SH-SY5Y (cell line): Measurements from ENCODE around the gene PGS1.

Source experiments
- GATA2 ChIP-seq: IDR thresholded peaks from 2 replicates; pipeline ENCODE4 v1.6.1; 2011; ENCODE audit warnings: mild to moderate bottlenecking, low read depth, low read length
- GATA3 ChIP-seq: IDR thresholded peaks from 2 replicates; pipeline ENCODE4 v1.6.1; 2011; ENCODE audit warnings: low read depth, mild to moderate bottlenecking, low read length, moderate library complexity

DNA sequence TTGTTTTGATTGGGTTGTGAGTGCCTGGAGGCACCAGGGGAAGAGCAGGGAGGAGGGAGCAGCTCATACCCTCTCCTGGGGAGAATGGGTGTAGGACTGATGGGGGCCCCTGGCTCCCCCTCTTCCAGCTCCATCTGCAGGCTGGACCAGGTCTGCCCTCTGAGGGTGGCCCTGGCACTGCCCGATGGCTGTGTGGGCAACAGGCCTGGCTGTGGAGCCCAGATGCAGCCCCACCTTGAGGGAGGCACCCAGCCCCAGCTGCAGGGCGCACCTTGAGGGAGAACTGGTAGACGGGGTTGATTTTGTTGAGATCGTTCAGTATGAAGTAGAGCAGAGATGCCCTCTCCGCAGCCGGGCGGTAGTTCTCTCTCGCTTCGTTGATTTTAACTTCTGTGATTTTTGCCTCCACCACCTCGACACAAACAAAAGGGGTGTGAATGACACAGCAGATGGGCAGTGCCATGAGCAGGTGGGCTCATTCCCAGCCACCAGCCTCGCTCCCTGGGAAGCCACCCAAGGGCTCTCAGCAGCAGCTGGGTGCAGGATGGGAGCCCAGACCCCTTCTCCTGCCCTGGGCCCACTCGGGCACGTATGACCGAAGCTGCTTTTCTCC is 71.6 kb downstream of the PGS1 start:
- TF ChIP-seq GATA2: no peak
- TF ChIP-seq GATA3: no peak
